UCSD-AML1 (cell line): Measurements from ENCODE around the gene TBX4.

ENCODE experiments used
- DNase-seq: peaks from one replicate; lab custom pipeline; 2025; ENCODE audit not compliant: unreplicated experiment; lab: John Stamatoyannopoulos, UW

Gene TBX4

DNA sequence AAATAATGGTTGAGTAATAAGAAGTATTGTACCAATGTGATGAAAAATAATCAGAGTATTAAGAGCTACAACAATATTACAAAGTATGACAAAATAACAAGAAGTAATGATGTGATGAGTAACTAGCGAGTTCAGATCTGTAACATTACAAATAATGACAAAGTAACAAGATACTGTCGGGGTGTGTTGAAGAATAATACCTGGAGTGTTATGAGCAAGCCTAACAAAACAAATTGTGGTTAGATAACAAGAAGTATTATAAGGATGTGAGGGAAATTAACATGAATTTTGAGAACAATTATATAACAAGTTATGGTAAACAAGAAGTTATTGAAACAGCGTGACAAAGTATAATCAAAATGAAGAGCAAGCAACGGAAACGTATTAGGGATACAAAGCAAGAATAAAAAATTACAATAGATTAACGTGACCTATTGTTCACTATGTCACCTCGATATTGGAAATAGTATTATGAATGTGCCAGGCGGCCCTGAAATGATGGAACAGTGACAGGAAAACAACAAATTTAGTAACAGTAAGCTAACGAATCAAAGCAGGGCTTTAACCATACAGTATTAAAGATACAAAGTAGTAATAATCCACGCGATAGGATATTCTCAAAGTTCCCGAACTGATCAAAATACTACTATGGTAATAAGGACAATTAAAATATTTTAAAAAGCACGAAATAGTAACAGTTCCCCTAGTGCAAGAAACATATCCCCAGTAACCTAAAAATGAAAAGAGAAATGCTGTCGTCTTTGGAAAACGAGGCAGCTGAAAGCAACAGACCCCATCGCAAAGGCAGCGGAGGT, 1.6 kb downstream of the TBX4 start:
- no peak for DNase-seq

DNA sequence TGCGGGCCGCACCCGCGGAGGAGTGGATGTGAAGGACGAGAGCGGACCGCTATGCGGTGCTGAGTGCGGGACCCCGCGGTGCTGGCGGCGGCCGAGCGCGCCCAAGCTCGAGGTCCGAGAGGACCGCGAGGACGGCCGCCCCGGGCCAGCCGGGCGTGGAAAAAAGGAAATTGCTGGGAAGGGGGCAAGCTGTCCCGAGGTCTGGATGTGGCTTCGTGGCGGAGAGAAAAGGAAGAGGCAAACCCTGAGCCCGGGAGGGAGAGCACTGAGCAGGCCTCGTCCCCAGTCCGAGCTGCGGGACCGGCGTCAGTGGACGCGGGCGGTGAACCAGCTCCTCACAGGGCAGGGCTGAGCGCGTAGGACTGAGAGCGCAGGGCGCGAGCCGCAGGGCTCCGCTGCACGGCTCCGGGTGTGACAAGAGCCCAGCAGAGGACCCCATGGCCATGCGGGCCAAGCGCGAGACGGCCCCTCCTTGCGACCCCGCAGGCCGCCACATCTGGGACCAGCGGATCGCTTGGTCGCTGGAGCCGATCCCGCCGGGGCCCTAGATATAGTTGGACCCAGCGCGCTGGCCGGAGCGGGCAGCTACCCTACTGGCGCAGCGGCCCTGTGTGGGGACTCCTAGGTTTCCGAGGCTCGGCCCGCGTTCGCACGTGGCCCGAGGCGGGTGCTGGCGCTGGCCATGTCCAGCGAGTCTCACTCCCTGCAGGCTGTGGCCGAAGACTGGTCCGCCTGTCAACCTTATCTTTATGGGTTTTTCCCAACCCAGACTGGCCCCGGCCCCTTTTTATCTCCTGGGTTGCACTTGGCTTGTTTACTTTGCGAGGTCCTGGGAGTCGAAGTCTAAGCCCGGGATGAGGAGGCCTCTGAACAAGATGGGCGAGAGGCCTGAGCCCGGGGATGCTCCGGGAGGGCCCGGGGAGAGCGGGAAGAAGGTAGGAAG, 2.4 kb downstream of the TBX4 start:
- DNase-seq = no peak

DNA sequence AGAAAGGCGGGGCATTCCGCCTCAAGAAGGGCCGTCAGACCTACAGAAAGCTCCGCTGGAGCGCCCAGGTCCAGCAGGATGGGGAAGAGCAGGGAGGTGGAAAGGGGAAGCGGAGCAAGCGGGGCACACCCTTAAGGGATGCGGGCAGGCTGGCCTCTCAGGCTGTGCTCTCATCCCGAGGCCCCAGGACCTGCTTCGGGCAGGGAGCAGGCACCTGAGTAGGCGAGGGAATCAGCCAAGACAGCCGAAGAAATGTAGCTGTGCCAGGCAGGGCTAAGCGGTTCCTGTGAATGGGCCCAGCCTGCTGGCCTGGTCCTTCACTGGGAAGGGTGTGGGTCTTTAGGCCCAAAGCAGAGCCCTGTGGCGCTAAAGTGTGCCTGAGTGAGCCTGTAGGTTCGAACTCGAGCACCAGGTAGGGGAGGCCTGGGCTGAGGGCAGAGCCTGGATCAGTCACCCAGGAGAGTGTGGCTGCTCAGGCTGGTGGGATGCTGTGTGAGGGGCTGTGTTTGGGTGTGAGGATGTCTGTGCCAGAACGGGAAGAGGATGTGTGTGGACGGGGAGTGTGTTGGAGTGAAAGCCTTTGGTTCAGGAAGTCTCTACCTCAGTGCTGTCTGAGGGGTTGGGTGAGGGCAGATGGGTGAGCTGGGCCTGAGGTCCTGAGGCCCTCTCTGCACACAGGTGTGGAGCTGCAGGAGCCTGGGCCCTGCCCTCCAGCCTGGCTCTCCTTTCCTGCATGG, 3.3 kb downstream of the TBX4 start:
- DNase-seq = no peak

DNA sequence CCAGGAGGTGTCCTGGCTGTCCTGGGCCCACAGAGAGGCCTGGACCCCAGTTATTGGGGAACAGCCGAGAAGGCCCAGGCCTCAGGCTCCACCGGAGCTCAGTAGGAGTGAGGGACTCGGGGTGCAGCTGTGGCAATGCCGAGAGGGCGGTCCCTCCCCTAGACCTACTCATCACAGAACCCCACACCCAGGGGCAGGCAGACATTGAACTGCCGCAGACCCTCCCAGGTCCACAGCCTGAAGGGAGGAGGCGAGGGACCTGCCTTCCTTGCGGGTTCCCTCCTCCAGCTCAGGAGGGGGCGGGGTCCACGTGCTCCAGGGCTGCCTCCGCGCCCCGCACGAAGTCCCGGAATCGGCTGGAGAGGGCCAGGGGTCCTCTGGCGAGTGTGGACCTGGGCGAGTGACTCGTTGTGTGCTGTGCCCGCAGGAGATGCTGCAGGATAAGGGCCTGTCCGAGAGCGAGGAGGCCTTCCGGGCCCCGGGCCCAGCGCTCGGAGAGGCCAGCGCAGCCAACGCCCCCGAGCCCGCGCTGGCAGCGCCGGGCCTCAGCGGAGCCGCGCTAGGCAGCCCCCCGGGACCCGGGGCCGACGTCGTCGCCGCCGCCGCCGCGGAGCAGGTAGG, 3.9 kb downstream of the TBX4 start:
- DNase-seq = no peak

DNA sequence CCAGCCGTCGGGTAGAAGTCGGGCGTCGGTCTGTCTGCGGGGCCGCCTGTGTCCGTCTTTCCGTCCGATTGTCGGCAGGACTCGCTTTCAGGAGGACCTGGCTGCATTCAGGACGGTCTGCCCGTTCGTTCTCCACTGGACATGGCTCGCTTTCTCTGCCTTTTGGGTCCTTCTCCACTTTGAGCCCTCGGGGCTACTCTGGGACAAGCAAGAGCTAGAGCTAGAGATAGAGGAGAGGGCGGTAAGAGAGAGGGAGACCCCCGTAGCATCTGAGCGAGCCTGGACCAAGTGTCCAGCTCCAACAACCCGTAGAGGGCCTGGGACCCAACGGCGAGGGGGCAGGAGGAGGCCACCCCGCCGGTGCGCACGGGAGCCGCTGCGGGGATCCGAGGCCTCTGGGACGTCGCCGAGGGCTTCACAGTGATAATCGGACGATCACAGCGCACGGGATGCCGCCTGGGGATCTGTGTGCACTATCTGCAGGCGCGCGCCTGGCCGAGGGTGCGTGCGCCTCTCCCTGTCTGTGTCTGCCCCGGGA, 4.5 kb downstream of the TBX4 start:
- no peak for DNase-seq

DNA sequence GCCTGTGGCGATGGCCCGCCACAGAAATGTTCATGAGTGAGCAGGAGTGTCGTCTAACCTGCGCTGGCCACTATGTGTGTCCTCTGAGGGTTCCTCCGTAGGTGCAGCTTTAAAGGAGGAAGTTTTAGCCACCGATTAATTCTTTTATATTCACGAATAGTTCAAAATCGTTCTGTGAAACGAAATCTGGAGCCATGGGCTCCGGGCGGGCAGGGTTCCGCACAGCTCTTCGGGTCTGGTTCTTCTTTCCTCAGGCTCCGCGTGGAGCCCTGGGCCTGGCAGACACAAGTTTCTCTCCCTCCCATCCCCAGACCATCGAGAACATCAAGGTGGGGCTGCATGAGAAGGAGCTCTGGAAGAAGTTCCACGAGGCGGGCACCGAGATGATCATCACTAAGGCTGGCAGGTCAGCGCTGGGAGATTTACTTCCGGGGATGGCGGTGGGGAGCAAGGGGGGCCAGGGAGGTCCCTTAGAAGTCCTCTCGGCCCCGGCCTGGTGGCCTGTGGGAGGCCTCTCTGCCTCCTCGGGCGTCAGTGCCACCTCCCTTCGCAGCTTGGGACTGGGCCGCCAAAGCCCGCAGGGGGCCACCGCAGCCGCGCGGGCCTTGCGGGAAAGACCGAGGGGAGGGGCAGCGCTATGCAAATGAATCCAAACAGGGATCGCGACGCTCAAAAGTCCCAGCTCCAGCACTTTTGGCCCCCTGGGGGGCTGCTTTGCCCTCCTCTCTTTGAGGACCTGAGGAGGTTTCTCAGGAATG, 5.2 kb downstream of the TBX4 start:
- no peak for DNase-seq

DNA sequence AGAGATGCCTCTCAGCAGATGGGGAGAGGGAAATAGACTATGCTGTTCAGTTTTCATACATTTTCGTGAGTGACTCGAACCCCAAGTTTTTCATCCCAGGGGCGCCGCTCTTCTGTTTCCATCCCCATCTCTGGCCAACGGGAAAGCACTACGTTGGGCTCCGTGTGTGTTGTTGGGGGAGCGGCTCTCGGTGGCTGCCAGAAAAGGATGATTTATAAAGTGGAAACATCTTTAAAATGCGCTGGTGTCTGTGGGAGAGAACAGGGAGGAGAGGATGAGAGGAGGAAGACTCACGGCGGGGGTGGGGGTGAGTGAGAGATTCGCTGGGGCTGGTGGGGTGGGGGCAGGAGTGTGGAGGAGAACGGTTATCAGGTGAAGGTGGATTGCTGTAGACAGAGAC, 5.8 kb downstream of the TBX4 start:
- no peak for DNase-seq

DNA sequence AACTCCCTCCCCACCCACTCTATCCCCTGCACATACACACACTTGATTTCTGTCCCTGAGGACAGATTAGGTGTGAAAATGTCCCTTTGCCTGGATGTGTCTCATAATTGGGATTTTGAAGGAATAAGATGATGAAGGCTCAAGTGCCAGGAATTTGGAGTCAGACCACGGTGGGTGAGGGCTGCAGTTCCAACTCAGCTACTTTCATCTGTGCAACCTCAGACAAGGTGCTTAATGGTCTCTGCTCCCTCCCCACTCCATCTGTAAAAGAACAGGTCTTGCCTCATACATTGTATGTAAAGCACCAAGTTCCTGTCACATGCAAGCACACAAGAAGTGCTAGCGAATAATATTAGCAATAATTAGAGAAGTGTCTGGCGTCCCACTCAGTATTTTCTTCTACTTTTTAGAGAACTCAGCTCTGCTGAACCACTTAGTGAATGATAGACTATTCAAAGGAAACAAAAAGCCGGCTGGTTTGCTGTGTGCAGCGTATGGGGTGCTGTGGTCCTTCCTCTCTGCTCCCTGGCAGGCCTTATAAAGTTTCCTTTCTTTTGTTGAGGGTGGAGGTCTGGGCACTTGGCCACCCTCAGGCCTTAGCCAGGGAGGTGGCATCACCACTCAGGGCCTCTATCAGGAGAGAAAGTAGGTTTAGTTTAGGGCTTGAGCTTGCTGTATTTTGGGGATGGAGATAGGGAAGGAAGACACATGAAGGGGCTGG, 6.4 kb downstream of the TBX4 start:
- DNase-seq = no peak

DNA sequence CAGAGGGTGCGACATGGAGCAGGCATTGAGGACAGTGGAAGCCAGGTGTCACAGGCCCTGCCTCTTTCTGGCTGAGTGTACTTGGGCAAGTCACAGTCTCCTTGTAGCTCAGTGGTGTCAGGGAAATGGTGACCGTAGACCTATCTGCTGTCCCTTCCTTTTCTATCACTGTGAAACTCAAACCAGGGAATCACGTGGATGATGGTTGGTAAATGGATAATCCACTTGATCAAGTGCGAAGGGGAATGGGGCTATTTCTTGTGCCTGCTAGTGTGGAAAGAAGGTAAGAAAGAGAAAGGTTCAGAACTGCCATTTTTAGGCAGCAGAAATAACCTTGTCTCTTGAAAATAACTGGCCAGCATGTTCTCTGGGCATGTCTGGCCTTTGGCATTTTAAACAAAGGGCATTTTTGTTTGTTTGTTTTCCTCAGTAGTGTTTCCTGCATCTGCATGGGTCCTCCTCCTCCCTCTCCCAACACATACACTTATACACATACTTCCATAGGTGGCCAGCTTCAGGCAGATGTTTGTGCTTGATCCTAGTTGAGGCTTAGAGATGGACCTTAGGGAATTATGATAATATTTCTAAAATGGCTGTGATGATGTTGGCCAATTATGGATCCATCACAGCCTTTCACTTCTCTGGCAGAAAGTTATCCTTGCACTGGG, 7.1 kb downstream of the TBX4 start:
- DNase-seq = no peak

DNA sequence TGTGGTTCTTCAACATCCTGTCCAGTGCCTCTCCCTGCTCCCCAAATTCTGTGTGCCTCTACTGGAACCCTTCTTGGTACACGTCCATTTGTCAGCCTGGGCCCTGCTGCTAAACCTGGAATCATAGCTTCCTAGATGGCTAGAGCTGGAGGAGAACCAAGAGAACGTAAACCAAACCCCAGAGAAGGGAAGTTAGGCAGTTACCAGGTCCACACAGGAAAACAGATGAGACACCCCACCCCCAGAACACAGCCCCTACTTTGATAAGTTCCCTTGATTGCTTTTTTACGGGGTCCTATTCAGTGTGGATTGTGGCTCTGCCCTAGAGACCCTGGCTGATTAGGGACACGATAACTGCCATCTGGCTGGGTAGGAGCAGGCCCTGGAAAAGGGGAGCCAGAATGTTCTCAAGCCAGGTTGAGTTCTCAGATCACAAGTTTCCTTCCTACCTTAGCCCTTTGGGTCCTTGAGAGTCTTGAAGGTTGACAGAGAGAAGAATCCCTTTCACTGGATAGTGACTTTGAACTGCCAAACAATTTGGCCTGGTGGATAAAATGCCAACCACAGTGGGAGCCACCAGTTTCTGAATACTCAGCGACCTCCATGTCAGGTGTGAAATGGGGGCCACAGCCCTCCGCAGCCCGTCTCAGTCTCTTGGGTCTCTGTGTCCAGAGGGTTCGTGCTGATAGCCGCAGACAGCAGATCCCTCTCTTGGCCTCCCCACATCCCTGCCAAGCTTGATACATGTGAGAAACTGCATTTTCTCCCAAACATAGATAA, 7.9 kb downstream of the TBX4 start:
- DNase-seq = no peak

DNA sequence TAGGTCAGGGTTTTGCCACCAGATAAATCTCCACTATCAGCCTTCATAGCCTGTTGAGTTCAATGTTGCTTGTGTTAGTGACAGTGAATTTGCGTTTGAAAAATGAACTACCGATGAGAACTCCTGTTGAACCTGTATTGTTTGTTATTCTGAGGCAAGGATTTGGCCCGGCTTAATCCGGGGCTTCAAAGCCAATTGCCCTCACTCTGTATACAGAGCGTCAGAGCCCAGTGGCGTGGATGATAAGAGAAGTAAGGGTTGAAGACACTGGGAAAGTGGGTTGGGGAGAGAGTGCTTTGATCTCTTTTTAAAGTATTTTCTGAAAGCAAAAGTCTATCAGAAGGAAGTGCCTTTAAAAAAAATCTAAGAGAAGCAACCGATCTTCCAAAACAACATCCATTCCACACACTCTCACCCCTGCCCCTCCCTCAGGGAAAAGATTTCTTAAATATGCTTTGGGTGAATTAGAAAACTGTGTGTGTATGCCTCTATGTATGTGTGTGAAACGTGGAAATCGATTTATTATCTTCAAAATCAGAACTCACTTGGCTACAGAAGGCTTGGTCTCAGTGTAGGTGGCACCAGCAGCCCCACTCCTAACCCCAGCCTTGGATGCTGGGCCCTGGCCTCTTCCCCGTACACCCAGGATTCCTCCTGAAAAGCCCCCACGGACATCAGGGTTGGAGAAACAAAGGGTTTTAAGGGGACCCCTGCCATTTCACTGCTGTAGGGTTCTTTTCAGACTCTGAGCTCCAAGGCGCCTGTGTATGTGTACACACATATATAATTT, 8.8 kb downstream of the TBX4 start:
- DNase-seq = no peak

DNA sequence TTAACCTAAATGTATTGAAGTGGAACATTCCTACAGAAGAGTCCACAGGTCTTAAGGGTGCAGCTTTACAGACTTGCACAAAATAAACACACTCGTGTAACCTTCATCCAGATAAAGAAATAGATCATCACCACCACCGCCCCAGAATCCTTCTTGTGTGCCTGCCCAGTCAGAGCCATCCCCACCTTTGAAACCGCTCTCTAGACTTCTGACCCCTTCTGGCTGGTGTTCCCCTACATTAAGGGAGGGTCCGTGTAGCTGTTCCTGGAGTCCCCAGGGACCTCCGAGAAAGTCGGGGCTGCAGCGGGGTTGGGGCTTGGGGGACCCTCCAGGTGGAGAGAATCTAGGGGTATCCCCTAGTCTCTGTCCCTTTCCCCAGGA, 9.4 kb downstream of the TBX4 start:
- DNase-seq = no peak

DNA sequence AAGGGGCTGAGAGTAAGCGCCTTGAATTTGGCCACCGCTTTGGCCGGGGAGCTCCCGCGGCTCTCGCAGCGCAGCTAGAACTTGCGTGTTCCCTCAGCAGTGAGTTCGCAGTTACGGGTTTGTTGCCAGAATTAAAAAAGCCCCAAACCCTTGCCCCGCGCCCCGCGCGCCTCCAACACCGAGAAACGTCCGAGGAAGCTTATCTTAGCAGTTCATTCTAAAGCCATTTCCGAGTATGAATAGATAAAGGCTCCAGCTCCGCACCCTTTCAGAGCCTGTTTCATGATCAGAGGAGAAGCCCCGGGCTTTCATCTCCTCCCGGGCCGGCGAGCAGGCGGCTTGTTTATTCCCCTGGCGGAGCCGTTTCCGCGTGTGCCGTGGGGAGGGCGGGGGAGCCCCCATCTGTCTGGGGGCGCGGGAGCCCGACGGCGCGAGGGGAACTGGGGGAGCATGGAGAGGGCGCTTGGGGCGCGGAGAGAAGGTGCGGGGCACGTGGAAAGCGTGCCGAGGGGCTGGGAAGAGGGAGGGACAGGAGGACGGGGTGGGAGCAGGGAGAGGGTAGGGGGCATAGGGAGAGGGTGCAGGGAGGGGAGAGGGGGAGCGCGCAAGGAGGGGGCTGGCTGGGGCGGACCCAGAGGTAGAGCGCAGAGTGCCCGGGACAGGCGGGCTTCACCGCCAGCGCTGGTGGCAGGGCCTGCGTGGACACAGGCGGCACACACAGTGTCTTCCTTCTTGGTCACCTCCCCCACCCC, 9.9 kb downstream of the TBX4 start:
- no peak for DNase-seq

DNA sequence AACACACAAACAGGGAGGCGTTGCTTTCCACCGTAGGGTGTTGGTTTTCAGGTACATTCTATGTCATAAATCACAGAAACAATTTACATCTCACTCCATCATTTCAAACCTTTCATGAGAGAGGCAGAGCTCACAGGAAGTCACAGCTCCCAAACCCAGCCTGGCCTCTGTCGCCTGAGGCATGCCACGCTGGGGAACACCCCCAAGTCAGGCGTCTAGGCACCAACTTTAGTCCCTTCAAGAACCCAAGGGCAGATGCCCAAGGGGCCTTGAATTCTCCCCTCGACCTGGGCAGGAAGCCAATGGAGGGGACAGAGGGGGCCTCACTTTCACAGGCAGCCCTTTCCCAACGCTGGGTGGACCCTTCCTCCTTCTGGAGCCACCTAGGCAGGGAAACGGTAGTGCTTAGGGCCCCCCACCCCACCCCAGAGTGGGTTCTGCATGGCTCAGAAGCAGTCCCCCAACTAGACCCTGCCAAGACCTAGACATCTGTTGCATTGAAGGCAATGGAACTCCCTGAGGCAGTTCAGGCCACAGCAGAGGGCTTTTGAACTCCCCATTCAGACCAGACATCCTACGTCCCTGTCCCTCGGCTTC, 10.6 kb downstream of the TBX4 start:
- DNase-seq = no peak

DNA sequence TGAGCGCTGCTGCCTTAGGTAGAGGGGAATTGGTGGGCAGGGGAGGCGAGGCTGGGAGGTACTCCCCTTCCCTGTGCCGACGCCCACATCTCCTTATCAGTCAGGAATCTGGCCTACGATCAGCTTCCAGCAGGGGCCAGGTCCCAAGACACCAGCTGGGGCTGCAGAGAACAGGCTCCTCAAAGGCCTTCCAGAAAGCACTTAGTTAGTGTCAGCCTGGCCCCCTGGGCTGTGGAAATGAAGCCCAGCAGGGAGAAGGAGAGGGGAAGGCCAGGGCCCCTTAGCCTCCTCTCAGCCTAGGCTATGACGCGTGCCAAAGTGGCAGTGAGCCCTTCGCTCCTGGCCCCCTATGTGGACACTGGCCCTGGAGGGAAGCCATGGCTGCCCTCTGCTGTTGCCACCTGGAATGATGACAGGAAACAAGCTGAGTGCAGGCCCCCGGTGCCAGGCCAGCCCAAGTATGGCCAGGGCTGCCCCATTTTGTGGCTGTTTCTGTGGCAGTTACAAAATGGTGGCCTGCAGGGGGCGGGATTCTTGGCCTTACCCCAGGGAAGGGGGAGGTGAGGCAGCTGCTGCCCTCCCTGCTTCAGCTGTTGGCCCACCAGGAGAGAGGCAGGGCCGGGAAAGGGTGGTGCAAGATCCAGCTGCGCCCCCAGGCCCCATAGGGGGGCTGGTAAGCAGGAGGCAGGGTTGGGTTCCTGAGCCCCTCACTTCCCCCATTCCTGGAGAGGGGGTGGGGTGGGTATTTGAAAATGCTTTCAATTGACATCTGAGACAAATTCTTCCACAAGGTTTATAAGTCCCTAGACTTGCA, 11.3 kb downstream of the TBX4 start:
- DNase-seq = no peak
